BLaER1 treated with 17β-estradiol and CSF1 and Interleukin-3, amounts not matched to agents 10 nM and 100 nM (cell line): ENCODE results near the gene LOX.
A peak's percentile ranks its signal among the peaks of the same experiment; 100 is the strongest.
"Not testable (repeated sequence)": the region's sequence is repeated elsewhere in the genome, so short reads cannot be mapped to it uniquely, and the experiment has no call there.

Experiments
- H3K27ac ChIP-seq, 11 experiments: shearing (Covaris generic); formaldehyde crosslinking; 2 replicates each; pipeline ENCODE4 v1.8.1; 2022
- H3K27me3 ChIP-seq, 11 experiments: shearing (Covaris generic); formaldehyde crosslinking; 2 replicates each; pipeline ENCODE4 v1.8.1; 2022
- H3K36me3 ChIP-seq, 11 experiments: shearing (Covaris generic); formaldehyde crosslinking; 2 replicates each; pipeline ENCODE4 v1.8.1; 2022
- H3K4me1 ChIP-seq, 10 experiments: shearing (Covaris generic); formaldehyde crosslinking; 2 replicates each; pipeline ENCODE4 v1.8.1; 2022
- H3K4me2 ChIP-seq, 11 experiments: shearing (Covaris generic); formaldehyde crosslinking; 2 replicates each; pipeline ENCODE4 v1.8.1; 2022
- H3K4me3 ChIP-seq, 10 experiments: shearing (Covaris generic); formaldehyde crosslinking; 2 replicates each; pipeline ENCODE4 v1.8.1; 2022
- H3K9ac ChIP-seq, 11 experiments: shearing (Covaris generic); formaldehyde crosslinking; 2 replicates each; pipeline ENCODE4 v1.8.1; 2022
- H3K9me3 ChIP-seq, 11 experiments: shearing (Covaris generic); formaldehyde crosslinking; replicated peaks in 1 of 11; 2 replicates each; pipeline ENCODE4 v1.8.1; 2022
- H4K20me1 ChIP-seq, 11 experiments: shearing (Covaris generic); formaldehyde crosslinking; 2 replicates each; pipeline ENCODE4 v1.8.1; 2022
- Cebpa-rat ChIP-seq, 11 experiments: shearing (Covaris generic); IDR thresholded peaks; 2 replicates each; pipeline ENCODE4 v1.8.1; 2022

Gene LOX

GRCh38 chr5:122101636-122102285 is 23.7 kb upstream of the LOX start:
- no peak overlapping the region for H3K4me3 ChIP-seq

GRCh38 chr5:122099060-122099790 is 21.2 kb upstream of the LOX start:
- no peak overlapping the region for H3K9ac ChIP-seq
- no peaks in the 10 kb centered on the region for H4K20me1 ChIP-seq
- H3K27me3 ChIP-seq = no peaks in the 10 kb centered on the region
- H3K36me3 ChIP-seq = no peaks in the 10 kb centered on the region
- no peaks in the 10 kb centered on the region for H3K9me3 ChIP-seq
- H3K4me1 ChIP-seq = peaks cover 0 to 35% (median 0%) of the 10 kb centered on the region in 10 experiments; a peak in 4 of 20 replicates
- no peak for TF ChIP-seq Cebpa-rat (IDR thresholded peaks at IDR 0.05)
- no peak overlapping the region for H3K4me2 ChIP-seq
- no peak overlapping the region for H3K4me3 ChIP-seq
- no peak overlapping the region for H3K27ac ChIP-seq

More at GRCh38 chr5:122101636-122102285, 23.7 kb upstream of the LOX start:
- no peaks in the 10 kb centered on the region for H3K9me3 ChIP-seq
- no peaks in the 10 kb centered on the region for H3K27me3 ChIP-seq
- peaks cover 0 to 26% (median 0%) of the 10 kb centered on the region in 10 experiments; a peak in 4 of 20 replicates for H3K4me1 ChIP-seq
- no peaks in the 10 kb centered on the region for H4K20me1 ChIP-seq
- no peak for TF ChIP-seq Cebpa-rat (IDR thresholded peaks at IDR 0.05)
- H3K36me3 ChIP-seq = no peaks in the 10 kb centered on the region
- H3K4me2 ChIP-seq = no peak overlapping the region
- no peak overlapping the region for H3K27ac ChIP-seq
- H3K9ac ChIP-seq = no peak overlapping the region

GRCh38 chr5:122097391-122097790 is 19.3 kb upstream of the LOX start:
- no peak overlapping the region for H3K9ac ChIP-seq
- H3K27ac ChIP-seq = no peak overlapping the region
- peaks cover 0 to 26% (median 0%) of the 10 kb centered on the region in 10 experiments; a peak in 4 of 20 replicates for H3K4me1 ChIP-seq
- no peaks in the 10 kb centered on the region for H3K36me3 ChIP-seq
- TF ChIP-seq Cebpa-rat (IDR thresholded peaks at IDR 0.05) = no peak
- H3K27me3 ChIP-seq = no peaks in the 10 kb centered on the region
- no peaks in the 10 kb centered on the region for H3K9me3 ChIP-seq
- H3K4me2 ChIP-seq = no peak overlapping the region
- H3K4me3 ChIP-seq = no peak overlapping the region
- H4K20me1 ChIP-seq = no peaks in the 10 kb centered on the region

GRCh38 chr5:122095158-122095557 is 17.1 kb upstream of the LOX start:
- no peaks in the 10 kb centered on the region for H3K36me3 ChIP-seq
- H3K4me3 ChIP-seq = no peak overlapping the region
- H3K27ac ChIP-seq = no peak overlapping the region
- no peaks in the 10 kb centered on the region for H4K20me1 ChIP-seq
- no peak overlapping the region for H3K9ac ChIP-seq
- no peaks in the 10 kb centered on the region for H3K9me3 ChIP-seq
- no peak for TF ChIP-seq Cebpa-rat (IDR thresholded peaks at IDR 0.05)
- peak overlapping the region in 2 of 11 experiments; percentile 20 to 44; a peak in 2 of 22 replicates for H3K4me2 ChIP-seq
- H3K4me1 ChIP-seq = peaks cover 0 to 16% (median 0%) of the 10 kb centered on the region in 10 experiments; a peak in 3 of 20 replicates
- no peaks in the 10 kb centered on the region for H3K27me3 ChIP-seq

GRCh38 chr5:122094251-122094650 is 16.2 kb upstream of the LOX start:
- H3K9ac ChIP-seq, H3K27ac ChIP-seq, H3K36me3 ChIP-seq, H4K20me1 ChIP-seq, H3K4me2 ChIP-seq, H3K4me3 ChIP-seq, H3K27me3 ChIP-seq, H3K9me3 ChIP-seq: not testable (repeated sequence)
- peaks cover 4 to 21% (median 6%) of the 10 kb centered on the region in 10 experiments; a peak in 18 of 20 replicates for H3K4me1 ChIP-seq

- no peak for TF ChIP-seq Cebpa-rat (IDR thresholded peaks at IDR 0.05)
- peaks cover 4 to 19% (median 7%) of the 10 kb centered on the region in 10 experiments; a peak in 18 of 20 replicates for H3K4me1 ChIP-seq
- no peaks in the 10 kb centered on the region for H3K36me3 ChIP-seq
- H3K9me3 ChIP-seq = no peaks in the 10 kb centered on the region
- no peak overlapping the region for H3K4me3 ChIP-seq
- H3K4me2 ChIP-seq = no peak overlapping the region
- no peaks in the 10 kb centered on the region for H3K27me3 ChIP-seq
- no peak overlapping the region for H3K9ac ChIP-seq
- H3K27ac ChIP-seq = no peak overlapping the region
- no peaks in the 10 kb centered on the region for H4K20me1 ChIP-seq
Measured at GRCh38 chr5:122093415-122094180, 15.5 kb upstream of the LOX start.

GRCh38 chr5:122091936-122092600 is 14.0 kb upstream of the LOX start:
- Histone ChIP-seq H4K20me1 (no peaks in the 10 kb centered on the region), H3K4me2 (no peak overlapping the region), H3K27me3 (no peaks in the 10 kb centered on the region), H3K4me1 (peaks cover 4 to 19% (median 7%) of the 10 kb centered on the region in 10 experiments; a peak in 18 of 20 replicates), H3K4me3 (no peak overlapping the region), H3K36me3 (no peaks in the 10 kb centered on the region), H3K9me3 (no peaks in the 10 kb centered on the region), H3K9ac (no peak overlapping the region), H3K27ac (no peak overlapping the region)
- no peak for TF ChIP-seq Cebpa-rat (IDR thresholded peaks at IDR 0.05)

- Histone ChIP-seq H3K36me3 (no peaks in the 10 kb centered on the region), H4K20me1 (no peaks in the 10 kb centered on the region), H3K4me2 (peak overlapping the region; percentile 13 to 48 (median 39); a peak in 17 of 22 replicates), H3K27me3 (no peaks in the 10 kb centered on the region), H3K9me3 (no peaks in the 10 kb centered on the region), H3K9ac (no peak overlapping the region), H3K4me3 (no peak overlapping the region), H3K4me1 (peaks cover 4 to 8% (median 7%) of the 10 kb centered on the region in 10 experiments; a peak in 18 of 20 replicates), H3K27ac (no peak overlapping the region)
- TF ChIP-seq Cebpa-rat (IDR thresholded peaks at IDR 0.05) = no peak
Measured at GRCh38 chr5:122089096-122090013, 11.3 kb upstream of the LOX start.
